HEK293T (cell line): Measurements from ENCODE around the gene RIOK1.

Source experiments
- FOXA1 ChIP-seq: fragments of 450-650 bp; IDR thresholded peaks from 2 replicates; pipeline ENCODE4 v1.6.1; 2016; ENCODE audit warnings: mild to moderate bottlenecking
- FOXK2 ChIP-seq: fragments of 450-650 bp; IDR thresholded peaks from 2 replicates; pipeline ENCODE4 v1.6.1; 2016; ENCODE audit warnings: mild to moderate bottlenecking
- NFRKB ChIP-seq: fragments of 450-650 bp; IDR thresholded peaks from 2 replicates; pipeline ENCODE4 v1.6.1; 2016; ENCODE audit warnings: mild to moderate bottlenecking, moderate library complexity

GRCh38 chr6:7413151-7413823, 23.7 kb downstream of the RIOK1 start:
- TF ChIP-seq FOXK2 (no peak), NFRKB (no peak), FOXA1 (no peak)
